Measurements from ENCODE around the gene PASK.

Gene PASK

GRCh38 chr2:241066171-241066892 is 82.9 kb downstream of the PASK start:
- no peak for DNase-seq (ENCODE audit: low spot score)

- no peak for DNase-seq (ENCODE audit: low spot score)
Observed at GRCh38 chr2:241065355-241065803, 83.9 kb downstream of the PASK start.

GRCh38 chr2:241064802-241065354 is 84.4 kb downstream of the PASK start:
- no peak for DNase-seq (ENCODE audit: low spot score)

GRCh38 chr2:241064008-241064801 is 85.1 kb downstream of the PASK start:
- DNase-seq (ENCODE audit: low spot score): no peak

- DNase-seq (ENCODE audit: low spot score): no peak
Observed at GRCh38 chr2:241063587-241063986, 85.7 kb downstream of the PASK start.

GRCh38 chr2:241063093-241063551 is 86.2 kb downstream of the PASK start:
- DNase-seq (ENCODE audit: low spot score): no peak

GRCh38 chr2:241062389-241063092 is 86.7 kb downstream of the PASK start:
- no peak for DNase-seq (ENCODE audit: low spot score)

- no peak for DNase-seq (ENCODE audit: low spot score)
Observed at GRCh38 chr2:241061275-241061674, 88.0 kb downstream of the PASK start.
